Fibroblast of mammary gland (primary cell): ENCODE measurements around the gene TIFAB.
A peak's percentile ranks its signal among the peaks of the same experiment; 100 is the strongest.

Source experiments
- DNase-seq: peaks from one replicate; pipeline ENCODE4 v3.0.0-alpha.2; 2010; ENCODE audit warnings: low read depth
- H3K4me3 ChIP-seq: 2 replicates; pipeline ENCODE4 v1.5.1; 2011; ENCODE audit warnings: low read depth, mild to moderate bottlenecking, low read length, moderate library complexity; ENCODE audit not compliant: control insufficient read depth
- TF ChIP-seq, protein P1 (sequence below): conservative IDR thresholded peaks from 2 replicates; pipeline ENCODE4 v1.5.1; 2011; ENCODE audit warnings: low read depth, low read length, inconsistent platforms; ENCODE audit not compliant: control insufficient read depth, insufficient read depth

Gene TIFAB

DNA sequence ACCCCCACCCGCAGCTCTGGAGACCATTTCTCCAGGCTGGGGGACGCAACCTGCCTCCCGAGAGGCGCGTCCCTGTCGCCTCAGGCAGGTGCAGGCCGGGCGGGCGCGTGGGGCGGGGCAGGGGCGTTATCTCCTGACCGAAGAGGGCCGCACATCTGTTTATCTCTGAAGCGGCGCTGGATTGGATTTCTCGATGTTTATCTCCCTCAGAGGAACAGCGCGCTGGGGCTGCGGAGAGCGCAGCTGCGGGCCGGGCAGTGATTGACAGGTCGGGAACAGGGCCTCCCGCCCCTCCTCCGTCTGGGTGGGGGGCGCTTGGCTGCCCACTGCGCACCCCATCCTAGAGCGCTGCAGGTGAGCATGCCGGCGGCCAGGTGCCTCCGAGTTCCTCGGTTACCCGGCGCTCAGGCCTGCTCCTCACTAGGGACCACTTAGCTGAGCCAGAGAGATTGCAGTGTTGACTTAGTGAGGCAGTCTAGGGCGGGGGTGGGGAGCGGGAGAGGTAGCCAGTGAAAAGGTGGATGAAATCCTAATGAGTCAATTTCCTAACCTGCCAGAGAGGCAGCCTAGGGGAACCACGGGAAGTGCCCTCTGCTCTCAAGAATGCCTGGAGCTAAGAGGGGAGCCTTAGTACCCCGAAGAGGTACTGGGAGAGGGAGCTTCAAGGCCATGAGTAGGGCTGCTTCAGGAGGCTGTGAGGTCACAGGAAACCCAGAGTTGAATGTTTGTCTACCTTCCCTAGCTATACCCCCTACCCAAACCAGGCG lies 39.6 kb upstream of the TIFAB start:
- TF ChIP-seq, protein P1, sequence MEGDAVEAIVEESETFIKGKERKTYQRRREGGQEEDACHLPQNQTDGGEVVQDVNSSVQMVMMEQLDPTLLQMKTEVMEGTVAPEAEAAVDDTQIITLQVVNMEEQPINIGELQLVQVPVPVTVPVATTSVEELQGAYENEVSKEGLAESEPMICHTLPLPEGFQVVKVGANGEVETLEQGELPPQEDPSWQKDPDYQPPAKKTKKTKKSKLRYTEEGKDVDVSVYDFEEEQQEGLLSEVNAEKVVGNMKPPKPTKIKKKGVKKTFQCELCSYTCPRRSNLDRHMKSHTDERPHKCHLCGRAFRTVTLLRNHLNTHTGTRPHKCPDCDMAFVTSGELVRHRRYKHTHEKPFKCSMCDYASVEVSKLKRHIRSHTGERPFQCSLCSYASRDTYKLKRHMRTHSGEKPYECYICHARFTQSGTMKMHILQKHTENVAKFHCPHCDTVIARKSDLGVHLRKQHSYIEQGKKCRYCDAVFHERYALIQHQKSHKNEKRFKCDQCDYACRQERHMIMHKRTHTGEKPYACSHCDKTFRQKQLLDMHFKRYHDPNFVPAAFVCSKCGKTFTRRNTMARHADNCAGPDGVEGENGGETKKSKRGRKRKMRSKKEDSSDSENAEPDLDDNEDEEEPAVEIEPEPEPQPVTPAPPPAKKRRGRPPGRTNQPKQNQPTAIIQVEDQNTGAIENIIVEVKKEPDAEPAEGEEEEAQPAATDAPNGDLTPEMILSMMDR, result no peak
- H3K4me3 ChIP-seq, result no peak overlapping the region
- no peak for DNase-seq

DNA sequence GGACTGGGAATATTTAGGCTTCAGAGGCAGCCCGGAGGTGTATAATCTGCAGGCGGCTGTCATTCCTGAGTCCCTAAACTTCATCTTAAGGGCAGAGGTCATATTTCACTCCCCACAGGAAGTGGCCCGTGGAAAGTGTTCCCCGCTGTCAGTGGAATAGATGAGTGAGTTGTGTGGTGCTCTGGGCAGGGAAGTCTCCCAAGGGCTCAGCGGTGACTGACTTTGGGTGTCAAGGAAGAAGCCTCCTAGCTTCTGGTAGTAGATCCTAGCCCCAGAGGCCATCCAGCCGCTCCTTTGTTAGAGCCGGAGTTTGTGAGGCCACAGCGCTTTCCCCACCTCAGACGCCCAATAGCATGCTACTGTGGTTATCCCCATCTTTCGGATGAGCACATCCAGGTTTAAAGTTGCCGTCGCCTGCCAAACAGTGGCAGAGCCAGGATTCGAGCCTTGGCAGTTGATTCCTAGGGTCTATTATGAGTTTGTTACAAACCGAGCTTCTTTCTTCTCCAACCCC lies 38.9 kb upstream of the TIFAB start:
- no peak for DNase-seq
- no peak overlapping the region for H3K4me3 ChIP-seq
- TF ChIP-seq, protein P1, result no peak

DNA sequence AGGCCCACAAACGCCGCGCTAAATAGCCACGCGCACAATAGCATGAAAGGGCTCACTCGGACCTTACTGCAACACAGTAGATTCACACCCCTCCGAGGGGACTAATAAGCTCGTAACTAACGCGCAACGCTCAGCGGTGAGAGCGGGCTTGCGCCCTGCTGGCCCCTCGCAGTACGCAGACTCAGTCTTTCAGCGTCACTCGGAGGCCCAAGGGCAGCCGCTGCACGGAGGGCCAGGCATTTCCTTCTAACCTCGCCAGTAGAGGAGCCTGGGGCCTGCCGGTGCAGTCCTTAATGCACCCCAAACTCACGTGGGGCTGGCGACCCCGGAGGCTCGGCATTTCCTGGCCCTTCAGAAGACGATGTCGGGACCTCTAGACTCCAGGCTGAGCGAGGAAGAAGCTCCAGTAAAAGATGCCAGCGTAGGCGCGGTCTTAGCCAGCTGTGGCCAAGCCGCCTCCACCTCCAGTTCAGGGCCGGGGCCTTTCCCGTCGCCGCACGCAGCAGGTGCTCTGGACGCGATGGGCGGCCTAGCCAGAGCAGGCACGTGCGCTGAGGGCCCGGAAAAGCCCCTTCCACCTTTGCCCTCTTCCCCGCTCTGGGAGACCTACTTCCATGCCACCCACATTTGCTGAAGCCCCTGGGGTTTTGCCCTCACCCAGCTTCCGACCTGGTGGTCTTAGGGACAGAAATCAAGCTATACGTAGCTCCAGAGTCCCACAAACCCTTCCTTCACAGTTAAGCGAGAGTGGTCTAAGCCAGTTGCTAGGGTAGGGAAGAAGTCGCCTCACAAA lies 38.3 kb upstream of the TIFAB start:
- H3K4me3 ChIP-seq, result no peak overlapping the region
- peak; percentile 10 for DNase-seq
- TF ChIP-seq, protein P1, result no peak

DNA sequence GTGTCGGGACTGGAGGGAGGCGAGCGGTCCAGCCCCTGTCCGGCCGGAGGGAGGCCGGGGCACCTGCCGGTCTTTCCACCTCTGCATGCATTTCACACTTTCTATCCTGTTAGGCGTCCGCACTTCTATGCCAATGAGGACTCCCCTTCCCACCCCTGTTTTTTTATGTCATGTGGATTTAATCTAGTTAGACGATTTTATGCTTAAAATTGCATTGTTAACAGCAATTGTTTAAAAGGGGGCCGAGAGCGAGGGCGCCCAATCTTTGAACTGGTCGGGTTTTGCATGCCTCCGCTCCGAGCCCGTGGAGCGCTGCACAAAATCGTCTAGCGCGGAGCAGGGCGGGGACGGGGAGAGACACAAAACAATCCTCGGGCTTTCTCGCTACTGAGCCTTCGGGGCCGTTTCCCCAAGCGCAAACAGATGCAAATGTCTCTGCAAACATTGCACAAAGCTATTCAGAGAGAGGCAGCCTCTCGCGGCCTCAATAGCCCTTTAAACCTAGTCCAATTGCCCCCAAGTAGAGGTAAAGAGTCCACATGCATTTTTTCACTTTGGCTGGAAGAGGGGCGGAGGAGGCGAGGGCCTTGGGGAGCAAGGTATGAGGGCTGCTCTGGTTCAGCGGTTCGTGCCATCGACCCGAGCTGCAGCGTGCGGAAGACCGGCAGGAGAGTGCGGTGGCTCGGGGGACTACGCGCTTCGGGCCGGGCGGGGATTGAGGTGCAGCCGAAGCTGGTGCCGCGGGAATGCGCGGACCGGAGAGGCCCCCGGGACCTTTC lies 37.5 kb upstream of the TIFAB start:
- peak overlapping the region; percentile 37 for H3K4me3 ChIP-seq
- peak; percentile 15 for DNase-seq

DNA sequence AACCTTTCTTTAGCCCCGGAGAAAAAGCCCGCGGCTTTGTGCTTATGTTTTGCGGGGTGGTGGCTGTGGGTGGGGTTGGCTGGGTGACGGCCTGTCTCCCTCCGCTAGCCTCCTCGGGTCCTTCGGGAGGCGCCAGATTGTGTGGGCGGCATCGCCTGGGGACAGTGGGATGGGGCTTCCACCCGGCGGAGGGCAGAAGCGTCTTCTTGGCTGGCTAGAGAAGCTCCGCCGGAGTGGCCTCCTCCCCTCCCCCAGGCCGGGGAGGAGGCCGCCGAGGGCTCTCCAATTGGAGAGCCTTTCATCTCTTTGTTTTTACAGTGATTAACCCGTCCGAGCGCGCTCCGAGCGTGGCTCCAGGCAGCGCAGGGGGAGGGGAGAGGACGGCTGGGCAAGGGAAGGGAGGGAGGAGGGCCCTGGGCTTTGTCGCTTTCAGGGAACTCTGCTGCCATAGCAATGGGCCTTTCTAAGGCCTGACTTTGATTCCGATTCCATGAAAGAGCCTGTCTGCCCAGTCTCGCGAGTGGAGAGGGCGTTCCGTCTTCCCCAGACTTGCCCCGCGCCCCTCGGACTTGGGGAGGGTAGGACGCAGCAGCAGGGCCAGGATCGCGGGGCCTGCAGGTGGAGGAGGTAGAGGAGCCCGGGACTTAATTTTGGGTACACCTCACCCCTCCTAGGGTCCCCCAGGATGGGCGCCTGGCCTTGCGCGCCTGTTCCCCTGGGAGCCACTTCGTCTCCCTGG lies 36.7 kb upstream of the TIFAB start:
- TF ChIP-seq, protein P1, result no peak
- peak overlapping the region; percentile 37 for H3K4me3 ChIP-seq
- DNase-seq, result peak; percentile 69

More for the DNA sequence above, 37.5 kb upstream of the TIFAB start:
- TF ChIP-seq, protein P1, result no peak

DNA sequence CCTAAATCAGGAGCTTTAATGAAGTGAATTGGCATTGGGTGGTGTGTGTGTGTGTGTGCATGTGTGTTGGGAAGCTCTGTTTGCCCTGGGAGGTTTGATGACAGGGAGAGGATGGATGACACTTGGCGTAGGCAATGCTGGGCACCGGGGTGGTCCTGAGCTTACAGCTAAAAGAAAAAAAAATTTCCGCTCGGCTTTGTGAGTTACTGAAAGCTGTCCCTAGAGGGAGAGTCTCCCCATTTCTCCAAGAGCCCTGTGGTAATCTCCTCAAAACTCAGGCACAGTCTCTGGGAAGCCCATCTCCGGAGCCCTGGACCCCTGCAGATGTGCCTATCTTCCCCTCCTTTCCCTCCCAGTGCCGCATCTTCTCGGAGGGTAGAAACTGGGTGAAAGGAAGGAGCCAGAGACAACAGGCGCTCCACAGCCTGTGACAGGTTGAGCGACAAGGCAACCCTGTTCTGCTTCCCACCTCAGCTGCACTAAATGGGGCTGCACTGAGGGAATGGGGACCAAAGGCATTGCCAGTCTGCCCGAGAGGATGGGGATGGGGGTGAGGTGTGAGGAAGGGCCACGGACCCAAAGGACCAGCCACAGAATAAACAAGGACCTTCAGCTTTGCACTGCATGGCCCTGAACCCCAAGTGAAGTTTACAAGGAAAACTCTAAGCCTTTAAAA lies 35.8 kb upstream of the TIFAB start:
- TF ChIP-seq, protein P1, result no peak
- no peak overlapping the region for H3K4me3 ChIP-seq
- DNase-seq, result no peak
